ENCODE data around the gene RCBTB2. TPM values are rescaled to one million over a fixed set of nuclear protein-coding genes. Genes with fewer than 3 reads are reported as not detected.
"Not testable (repeated sequence)": the region's sequence is repeated elsewhere in the genome, so short reads cannot be mapped to it uniquely, and the experiment has no call there.

Gene RCBTB2
- 10 to 100 TPM in 3 of 5 experiments, 1 to 10 TPM in 2; 7.6 to 17.8 (median 10.1) TPM for total RNA-seq
- polyA plus RNA-seq: 10 to 100 TPM; 14.6 to 19.7 TPM
- total RNA-seq: 10.6 reads per million, percentile 37 among the genes with 10 or more reads in this experiment

GRCh38 chr13:48532506-48533499, at the start of gene RCBTB2:
Gene RCBTB2 (minus strand): TSS chr13:48533080. CDS start chr13:48521939, 11,141 bp downstream.
- peaks cover 11 to 44% (median 31%) of the 10 kb centered on the region in 7 donors for H3K4me1 Mint-ChIP-seq
- CTCF ChIA-PET: interaction anchor here (1.0 to 2.3 kb wide), 8 partner anchors 23 to 132 kb away, joined by 3 to 6 read pairs (median 4); no protein-coding TSS in a partner anchor
- peak; percentile 92 for ATAC-seq
- Histone ChIP-seq H3K27ac (ENCODE audit: low read depth, low read length) (peak within 1 kb of the TSS; percentile 96), H3K9me3 (ENCODE audit: control insufficient read depth in 2 of 3, low read length in 3 of 3) (no peaks in the 10 kb centered on the region), H3K4me1 (ENCODE audit: control insufficient read depth in 2 of 2, insufficient read depth in 2 of 2, low read length in 2 of 2) (peaks cover 10 to 16% of the 10 kb centered on the region in 2 donors), H3K4me3 (ENCODE audit: low read length) (peak within 1 kb of the TSS; percentile 80), H3K27me3 (ENCODE audit: control insufficient read depth in 2 of 2, insufficient read depth in 2 of 2, low read length in 2 of 2) (no peaks in the 10 kb centered on the region), H3K36me3 (ENCODE audit: control insufficient read depth in 2 of 3, insufficient read depth in 3 of 3, low read length in 3 of 3) (no peaks in the 10 kb centered on the region)
- H3K36me3 Mint-ChIP-seq: peaks cover 0 to 20% (median 3%) of the 10 kb centered on the region in 5 donors
- POLR2A ChIA-PET: interaction anchor here (0.6 to 5.5 kb wide), 66 partner anchors 9 to 911 kb away, joined by 3 to 83 read pairs (median 5); partner anchors contain the start of genes CAB39L, CYSLTR2, FNDC3A and ITM2B
- H3K27me3 Mint-ChIP-seq: peaks cover 0 to 18% (median 0%) of the 10 kb centered on the region in 5 donors
- peak; percentile 97 to 100 (median 99) for DNase-seq
- peak within 1 kb of the TSS; percentile 83 to 99 (median 94) for H3K4me3 Mint-ChIP-seq
- peaks cover 0 to 11% (median 1%) of the 10 kb centered on the region in 11 donors for H3K9me3 Mint-ChIP-seq
- intact Hi-C loops (cut with micrococcal nuclease): loop anchor here (1.0 to 10.0 kb wide), 18 partner anchors 28 to 1981 kb away; partner anchors contain the start of genes CAB39L (in 2 of the 2), MED4 (in 2 of the 2), RB1 (in 2 of the 2) and SETDB2 (in 2 of the 2)
- H3K27ac Mint-ChIP-seq: peak within 1 kb of the TSS; percentile 98 to 100 (median 99)

GRCh38 chr13:48582084-48582483, 49.2 kb upstream of the RCBTB2 start:
- intact Hi-C loops (cut with micrococcal nuclease): loop anchor here (5.0 to 10.0 kb wide), 4 partner anchors 185 to 487 kb away; partner anchors contain the start of genes ITM2B (in 1 of the 2) and MED4 (in 1 of the 2)
- H3K27me3 Mint-ChIP-seq: peaks cover 0 to 60% (median 3%) of the 10 kb centered on the region in 5 donors
- H3K4me3 Mint-ChIP-seq: no peak overlapping the region
- POLR2A ChIA-PET: interaction anchor here (0.8 to 1.4 kb wide), 3 partner anchors 48 to 247 kb away, joined by 3 to 4 read pairs (median 4); partner anchors contain the start of gene RCBTB2
- no peaks in the 10 kb centered on the region for H3K9me3 Mint-ChIP-seq
- no peaks in the 10 kb centered on the region for H3K9me3 ChIP-seq (ENCODE audit: control insufficient read depth in 2 of 3, low read length in 3 of 3)
- peaks cover 9 to 25% (median 17%) of the 10 kb centered on the region in 7 donors for H3K4me1 Mint-ChIP-seq
- peaks cover 0 to 2% (median 0%) of the 10 kb centered on the region in 5 donors for H3K36me3 Mint-ChIP-seq
- H3K27ac Mint-ChIP-seq: no peak overlapping the region
- no peaks in the 10 kb centered on the region for H3K36me3 ChIP-seq (ENCODE audit: control insufficient read depth in 2 of 3, insufficient read depth in 3 of 3, low read length in 3 of 3)
- no peak for ATAC-seq
- no peak overlapping the region for H3K4me3 ChIP-seq (ENCODE audit: low read length)
- no peak for DNase-seq
- peaks cover 10 to 12% of the 10 kb centered on the region in 2 donors for H3K4me1 ChIP-seq (ENCODE audit: control insufficient read depth in 2 of 2, insufficient read depth in 2 of 2, low read length in 2 of 2)
- CTCF ChIA-PET: interaction anchor here (0.7 to 7.7 kb wide), 9 partner anchors 9 to 544 kb away, joined by 3 to 126 read pairs (median 4); partner anchors contain the start of gene NUDT15
- no peak overlapping the region for H3K27ac ChIP-seq (ENCODE audit: low read depth, low read length)
- no peaks in the 10 kb centered on the region for H3K27me3 ChIP-seq (ENCODE audit: control insufficient read depth in 2 of 2, insufficient read depth in 2 of 2, low read length in 2 of 2)

GRCh38 chr13:48580896-48581295, 48.0 kb upstream of the RCBTB2 start:
- Mint-ChIP-seq H3K27ac (no peak overlapping the region), H3K36me3 (no peaks in the 10 kb centered on the region), H3K27me3 (peaks cover 0 to 64% (median 3%) of the 10 kb centered on the region in 5 donors), H3K4me1 (peaks cover 0 to 21% (median 6%) of the 10 kb centered on the region in 7 donors), H3K4me3 (no peak overlapping the region), H3K9me3 (no peaks in the 10 kb centered on the region)
- Histone ChIP-seq H3K4me3 (ENCODE audit: low read length) (no peak overlapping the region), H3K27ac (ENCODE audit: low read depth, low read length) (no peak overlapping the region), H3K36me3 (ENCODE audit: control insufficient read depth in 2 of 3, insufficient read depth in 3 of 3, low read length in 3 of 3) (no peaks in the 10 kb centered on the region), H3K4me1 (ENCODE audit: control insufficient read depth in 2 of 2, insufficient read depth in 2 of 2, low read length in 2 of 2) (peaks cover 1 to 6% of the 10 kb centered on the region in 2 donors), H3K27me3 (ENCODE audit: control insufficient read depth in 2 of 2, insufficient read depth in 2 of 2, low read length in 2 of 2) (no peaks in the 10 kb centered on the region), H3K9me3 (ENCODE audit: control insufficient read depth in 2 of 3, low read length in 3 of 3) (no peaks in the 10 kb centered on the region)
- DNase-seq: no peak
- intact Hi-C loops (cut with micrococcal nuclease): loop anchor here (1.0 to 10.0 kb wide), 11 partner anchors 19 to 486 kb away; partner anchors contain the start of genes ITM2B (in 1 of the 2) and MED4 (in 1 of the 2)
- ChIA-PET POLR2A (interaction anchor here (0.8 to 2.5 kb wide), 9 partner anchors 48 to 346 kb away, joined by 3 to 27 read pairs (median 4); partner anchors contain the start of gene RCBTB2), CTCF (interaction anchor here (0.6 to 7.7 kb wide), 17 partner anchors 8 to 543 kb away, joined by 3 to 126 read pairs (median 4); partner anchors contain the start of genes LPAR6 and NUDT15)
- no peak for ATAC-seq

- Histone ChIP-seq H3K4me1 (ENCODE audit: control insufficient read depth in 2 of 2, insufficient read depth in 2 of 2, low read length in 2 of 2) (peaks cover 0 to 6% of the 10 kb centered on the region in 2 donors), H3K9me3 (ENCODE audit: control insufficient read depth in 2 of 3, low read length in 3 of 3) (no peaks in the 10 kb centered on the region), H3K27me3 (ENCODE audit: control insufficient read depth in 2 of 2, insufficient read depth in 2 of 2, low read length in 2 of 2) (no peaks in the 10 kb centered on the region), H3K36me3 (ENCODE audit: control insufficient read depth in 2 of 3, insufficient read depth in 3 of 3, low read length in 3 of 3) (no peaks in the 10 kb centered on the region), H3K4me3 (ENCODE audit: low read length) (no peak overlapping the region), H3K27ac (ENCODE audit: low read depth, low read length) (no peak overlapping the region)
- H3K27me3 Mint-ChIP-seq: peaks cover 0 to 68% (median 3%) of the 10 kb centered on the region in 5 donors
- ChIA-PET CTCF (interaction anchor here (0.6 to 7.7 kb wide), 29 partner anchors 10 to 608 kb away, joined by 3 to 126 read pairs (median 4); partner anchors contain the start of genes LPAR6 and NUDT15), POLR2A (interaction anchor here (0.6 to 2.5 kb wide), 13 partner anchors 47 to 461 kb away, joined by 3 to 27 read pairs (median 4); partner anchors contain the start of gene RCBTB2)
- DNase-seq: peak; percentile 44 to 79 (median 61)
- no peak overlapping the region for H3K27ac Mint-ChIP-seq
- ATAC-seq: peak; percentile 84
- H3K4me3 Mint-ChIP-seq: no peak overlapping the region
- intact Hi-C loops (cut with micrococcal nuclease): loop anchor here (1.0 to 10.0 kb wide), 11 partner anchors 18 to 485 kb away; partner anchors contain the start of genes ITM2B (in 1 of the 2) and MED4 (in 1 of the 2)
- peaks cover 0 to 2% (median 0%) of the 10 kb centered on the region in 5 donors for H3K36me3 Mint-ChIP-seq
- H3K9me3 Mint-ChIP-seq: no peaks in the 10 kb centered on the region
- H3K4me1 Mint-ChIP-seq: peaks cover 0 to 25% (median 6%) of the 10 kb centered on the region in 7 donors
These were observed 47.4 kb upstream of the RCBTB2 start for GRCh38 chr13:48580185-48580803.

GRCh38 chr13:48579919-48580180, 47.0 kb upstream of the RCBTB2 start:
- H3K27me3 ChIP-seq (ENCODE audit: control insufficient read depth in 2 of 2, insufficient read depth in 2 of 2, low read length in 2 of 2); DNase-seq; H3K36me3 Mint-ChIP-seq; H3K27ac ChIP-seq (ENCODE audit: low read depth, low read length); H3K36me3 ChIP-seq (ENCODE audit: control insufficient read depth in 2 of 3, insufficient read depth in 3 of 3, low read length in 3 of 3); ATAC-seq; H3K9me3 ChIP-seq (ENCODE audit: control insufficient read depth in 2 of 3, low read length in 3 of 3); H3K9me3 Mint-ChIP-seq; H3K27ac Mint-ChIP-seq; H3K4me3 Mint-ChIP-seq; H3K4me3 ChIP-seq (ENCODE audit: low read length); H3K4me1 ChIP-seq (ENCODE audit: control insufficient read depth in 2 of 2, insufficient read depth in 2 of 2, low read length in 2 of 2): not testable (repeated sequence)
- peaks cover 0 to 66% (median 3%) of the 10 kb centered on the region in 5 donors for H3K27me3 Mint-ChIP-seq
- POLR2A ChIA-PET: interaction anchor here (1.0 to 2.5 kb wide), 9 partner anchors 37 to 345 kb away, joined by 3 to 27 read pairs (median 4); partner anchors contain the start of gene RCBTB2
- intact Hi-C loops (cut with micrococcal nuclease): loop anchor here (1.0 to 10.0 kb wide), 11 partner anchors 18 to 485 kb away; partner anchors contain the start of genes ITM2B (in 1 of the 2) and MED4 (in 1 of the 2)
- CTCF ChIA-PET: interaction anchor here (0.6 to 7.7 kb wide), 22 partner anchors 10 to 453 kb away, joined by 3 to 126 read pairs (median 4); partner anchors contain the start of gene LPAR6
- H3K4me1 Mint-ChIP-seq: peaks cover 0 to 25% (median 6%) of the 10 kb centered on the region in 7 donors
